ENCODE results near the gene PRSS57.
"Not testable (repeated sequence)": the region's sequence is repeated elsewhere in the genome, so short reads cannot be mapped to it uniquely, and the experiment has no call there.

Gene PRSS57

DNA sequence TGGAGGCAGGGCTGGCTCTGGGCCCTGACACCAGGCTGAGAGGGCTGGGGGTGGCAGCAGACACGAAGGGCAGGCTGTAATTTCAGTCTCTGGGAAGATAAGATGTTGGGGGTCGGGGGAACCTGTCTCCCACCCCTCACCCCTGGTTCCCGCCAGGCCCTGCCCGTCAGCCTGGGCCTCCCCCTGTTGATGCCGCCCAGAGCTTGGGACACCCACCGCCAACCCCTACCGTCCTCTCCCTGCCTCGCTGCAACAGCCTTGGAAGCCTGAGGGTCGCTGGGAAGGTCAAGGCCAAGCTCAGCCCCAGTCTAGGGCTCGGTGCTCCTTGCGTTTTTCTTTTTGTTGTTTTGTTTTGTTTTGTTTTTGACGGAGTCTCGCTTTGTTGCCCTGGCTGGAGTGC lies 28.0 kb upstream of the PRSS57 start:
- no peak for DNase-seq (ENCODE audit: low spot score)

DNA sequence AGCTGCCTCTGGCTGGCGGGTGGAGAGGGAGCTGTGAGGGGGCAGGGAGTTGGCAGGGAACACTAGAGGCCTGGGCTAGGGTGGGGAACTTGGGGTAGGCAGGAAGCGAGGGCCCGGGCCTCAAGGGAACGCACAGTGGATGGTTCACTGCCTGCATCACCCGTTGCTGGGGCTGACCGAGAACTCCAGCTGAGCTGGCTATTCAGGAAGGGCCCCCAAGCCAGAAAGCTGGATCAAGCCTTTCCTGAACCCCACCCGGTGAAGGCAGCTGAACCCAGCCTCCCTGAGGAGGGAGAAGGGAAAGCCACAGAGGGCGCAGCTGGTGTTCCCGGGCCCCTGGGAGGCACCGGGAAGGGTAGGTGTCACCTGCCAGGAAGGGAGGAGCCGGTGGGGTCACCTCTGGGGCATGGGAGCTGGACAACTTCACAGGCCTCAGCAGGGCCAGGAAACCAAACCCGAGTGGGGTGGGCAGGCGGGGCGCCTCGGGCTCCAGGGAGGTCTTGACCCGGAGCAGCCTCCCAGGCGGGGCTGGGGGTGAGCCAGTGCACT lies 27.4 kb upstream of the PRSS57 start:
- no peak for DNase-seq (ENCODE audit: low spot score)

DNA sequence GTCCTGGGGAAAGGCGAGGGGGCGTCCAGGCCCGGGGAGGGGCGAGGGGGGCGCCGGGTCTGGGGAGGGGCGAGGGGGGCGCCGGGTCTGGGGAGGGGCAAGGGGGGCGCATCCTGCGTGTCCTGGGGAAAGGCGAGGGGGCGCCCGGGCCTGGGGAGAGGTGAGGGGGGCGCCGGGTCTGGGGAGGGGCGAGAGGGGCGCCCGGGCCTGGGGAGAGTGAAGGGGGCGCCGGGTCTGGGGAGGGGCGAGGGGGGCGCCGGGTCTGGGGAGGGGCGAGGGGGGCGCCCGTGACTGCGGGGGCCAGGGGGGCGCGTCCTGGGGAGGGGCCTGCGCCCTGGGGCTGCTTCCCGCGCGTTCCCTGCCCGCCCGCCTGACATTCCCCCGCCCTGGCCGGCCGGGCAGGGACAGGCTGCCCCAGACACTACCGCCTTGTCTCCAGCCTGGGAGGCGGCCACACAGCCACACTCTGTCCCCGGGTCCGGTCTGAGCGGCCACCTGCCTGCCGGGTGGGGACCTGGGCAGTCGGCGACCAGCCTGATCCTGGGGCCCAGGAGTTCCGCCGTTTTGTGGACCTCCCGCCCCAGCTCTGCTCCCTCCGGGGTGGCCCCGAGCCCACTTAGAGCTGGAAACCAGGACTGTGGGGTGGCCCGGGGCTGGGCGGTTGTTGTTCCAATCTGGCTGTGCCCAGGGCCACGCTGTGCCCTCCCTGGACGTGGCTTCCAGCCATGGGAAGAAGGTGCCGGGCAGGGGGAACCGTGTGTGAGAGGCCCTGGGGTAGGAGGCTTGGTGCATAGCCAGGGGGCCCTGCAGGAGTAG lies 25.3 kb upstream of the PRSS57 start:
- DNase-seq (ENCODE audit: low spot score): peak; percentile 58

DNA sequence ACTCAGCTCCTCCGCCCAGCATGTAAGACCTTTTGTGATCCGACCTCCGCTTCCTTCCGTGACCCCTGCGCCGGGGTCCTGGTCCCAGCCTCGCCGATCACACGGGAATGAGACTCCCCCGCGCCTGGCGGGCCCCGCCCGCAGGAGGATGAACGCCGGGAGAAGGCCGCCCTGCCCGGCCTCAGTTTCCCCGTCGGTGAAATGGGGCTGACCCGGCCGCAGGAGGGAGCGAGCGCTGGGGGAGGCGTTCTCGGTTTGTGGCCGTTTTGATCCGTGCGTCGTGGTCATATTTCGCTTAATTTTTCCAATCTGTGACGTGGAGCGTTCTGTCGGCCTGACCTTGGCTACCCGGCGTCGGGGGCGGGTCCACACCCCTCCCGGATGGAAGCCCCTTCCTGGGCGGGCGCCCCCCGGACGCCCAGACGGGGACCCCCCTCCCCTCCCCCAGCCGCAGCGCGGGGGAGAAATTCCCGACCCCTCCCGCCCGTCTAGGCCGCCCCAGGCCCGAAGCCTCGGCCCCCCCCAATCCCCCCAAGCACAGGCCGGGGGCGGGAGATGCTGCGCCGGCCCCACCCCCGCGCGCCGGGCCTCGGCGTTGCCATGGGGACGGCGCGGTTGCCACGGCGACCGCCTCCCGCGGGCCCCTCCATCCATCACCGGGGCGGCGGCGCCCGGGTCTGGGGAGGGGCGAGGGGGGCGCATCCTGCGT lies 24.5 kb upstream of the PRSS57 start:
- DNase-seq (ENCODE audit: low spot score): peak; percentile 70

DNA sequence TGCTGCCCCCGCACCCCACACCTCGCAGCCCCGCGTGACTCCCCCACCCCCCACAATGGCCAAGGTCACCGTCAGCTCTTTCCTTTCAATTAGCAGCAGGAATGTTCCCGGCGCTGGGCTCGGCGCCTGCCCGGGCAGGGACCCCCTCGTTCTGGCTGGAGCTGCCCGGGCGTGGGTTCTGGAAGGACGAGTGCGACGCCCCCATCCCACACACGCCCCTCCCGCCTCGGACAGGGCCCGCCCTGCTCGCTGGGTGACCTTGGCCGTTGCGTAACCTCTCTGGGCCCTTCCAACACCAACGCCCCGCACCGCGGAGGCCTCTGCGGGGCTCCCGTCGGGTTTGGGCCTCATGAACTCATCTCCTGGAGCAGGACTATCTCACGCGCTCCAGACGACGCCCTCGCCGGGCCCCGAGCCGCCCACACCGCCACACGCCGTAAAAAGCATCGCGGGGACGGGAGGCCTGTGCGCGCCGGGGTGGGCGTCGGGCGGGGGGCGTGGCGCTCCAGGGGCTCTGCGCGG lies 23.8 kb upstream of the PRSS57 start:
- DNase-seq (ENCODE audit: low spot score): no peak

DNA sequence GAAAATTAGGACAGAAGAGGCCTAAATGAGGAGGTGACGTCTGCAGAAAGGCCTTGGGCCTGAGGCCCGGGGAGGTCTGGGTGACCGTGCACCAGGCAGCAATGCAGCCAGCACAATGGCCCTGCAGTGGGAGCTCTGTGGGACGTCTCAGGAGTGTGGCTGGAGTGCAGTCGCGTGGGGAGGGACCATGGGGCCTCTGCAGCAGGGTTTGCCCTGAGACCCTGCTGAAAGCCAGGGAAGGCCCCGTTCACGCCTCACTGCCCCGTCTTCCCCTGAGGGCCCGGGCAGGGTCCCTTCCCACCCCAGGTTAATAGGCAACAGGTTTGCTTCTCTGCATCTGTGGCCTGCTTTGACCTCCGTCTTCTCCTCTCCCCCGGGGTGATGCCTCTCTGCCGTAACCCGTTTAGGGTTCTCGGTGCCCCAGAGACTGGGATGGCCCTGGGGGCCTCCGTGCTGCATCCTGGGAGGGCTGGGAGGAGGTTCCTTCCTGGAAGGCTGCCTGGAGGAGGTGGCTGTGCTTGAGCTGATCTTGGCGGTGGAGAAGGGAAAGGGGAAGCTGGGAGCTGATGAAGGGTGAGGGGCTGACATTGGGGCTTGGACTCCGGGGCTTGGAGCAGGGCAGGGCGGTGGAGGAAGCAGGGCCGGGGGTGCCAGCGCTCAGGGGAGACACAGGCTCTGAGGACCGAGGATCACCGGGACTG lies 23.1 kb upstream of the PRSS57 start:
- peak; percentile 54 for DNase-seq (ENCODE audit: low spot score)

DNA sequence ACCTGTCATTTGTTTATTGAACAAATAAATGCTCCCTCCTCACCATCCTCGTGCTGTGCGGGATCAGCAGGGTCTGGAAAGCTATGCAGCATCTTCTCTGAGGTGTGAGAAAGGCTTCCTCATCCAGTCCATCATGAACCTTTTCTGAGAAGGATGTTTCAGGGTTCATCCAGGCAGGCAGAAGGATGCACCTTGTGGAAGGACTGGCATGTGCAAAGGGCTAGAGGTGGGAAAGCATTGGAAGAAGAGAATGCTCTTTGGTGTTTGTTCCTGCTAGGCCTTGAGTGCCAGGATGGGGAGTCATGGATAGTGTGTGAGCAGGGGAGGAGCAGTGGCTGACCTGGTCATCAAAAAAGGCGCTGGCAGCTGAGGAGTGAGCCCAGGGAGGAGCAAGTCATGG lies 20.1 kb upstream of the PRSS57 start:
- no peak for DNase-seq (ENCODE audit: low spot score)

DNA sequence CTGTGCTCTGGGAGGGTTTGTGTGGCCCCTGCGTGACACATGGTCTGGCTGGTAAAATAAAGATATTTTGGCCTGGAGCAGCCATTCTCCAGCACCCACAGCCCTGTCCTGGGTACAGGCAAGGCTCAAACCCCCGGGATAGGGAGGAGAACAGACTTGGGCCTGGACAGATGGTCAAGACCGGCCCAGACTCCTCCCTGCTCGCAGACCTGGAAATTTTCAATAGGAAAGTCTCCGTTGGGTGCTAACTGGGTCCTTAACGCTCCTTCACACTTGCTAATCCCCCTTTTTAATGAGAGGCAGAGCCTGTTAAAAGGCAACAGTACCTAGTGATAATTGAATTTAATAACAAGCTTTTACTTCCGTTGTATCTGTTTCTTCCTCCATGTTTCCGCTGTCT lies 16.0 kb upstream of the PRSS57 start:
- no peak for DNase-seq (ENCODE audit: low spot score)

DNA sequence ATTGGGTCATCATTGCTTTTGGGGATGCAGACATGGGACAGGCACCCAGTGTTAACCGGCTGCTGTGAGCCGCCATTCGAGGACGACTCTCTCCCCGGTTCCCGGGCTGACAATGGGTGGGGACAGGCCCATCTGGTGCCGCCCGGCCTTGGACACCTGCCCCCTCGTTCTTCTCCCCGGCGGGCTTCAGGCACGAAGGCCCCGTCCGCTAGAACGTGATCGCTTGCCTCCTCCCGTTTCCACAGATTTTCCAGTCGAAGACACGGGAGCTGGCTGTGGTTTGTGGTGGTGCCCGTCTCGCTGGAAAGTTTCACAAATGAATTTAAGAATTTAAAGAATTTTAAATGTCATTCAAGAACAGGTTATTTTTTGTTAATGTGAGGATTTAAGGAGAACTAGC lies 15.5 kb upstream of the PRSS57 start:
- no peak for DNase-seq (ENCODE audit: low spot score)

DNA sequence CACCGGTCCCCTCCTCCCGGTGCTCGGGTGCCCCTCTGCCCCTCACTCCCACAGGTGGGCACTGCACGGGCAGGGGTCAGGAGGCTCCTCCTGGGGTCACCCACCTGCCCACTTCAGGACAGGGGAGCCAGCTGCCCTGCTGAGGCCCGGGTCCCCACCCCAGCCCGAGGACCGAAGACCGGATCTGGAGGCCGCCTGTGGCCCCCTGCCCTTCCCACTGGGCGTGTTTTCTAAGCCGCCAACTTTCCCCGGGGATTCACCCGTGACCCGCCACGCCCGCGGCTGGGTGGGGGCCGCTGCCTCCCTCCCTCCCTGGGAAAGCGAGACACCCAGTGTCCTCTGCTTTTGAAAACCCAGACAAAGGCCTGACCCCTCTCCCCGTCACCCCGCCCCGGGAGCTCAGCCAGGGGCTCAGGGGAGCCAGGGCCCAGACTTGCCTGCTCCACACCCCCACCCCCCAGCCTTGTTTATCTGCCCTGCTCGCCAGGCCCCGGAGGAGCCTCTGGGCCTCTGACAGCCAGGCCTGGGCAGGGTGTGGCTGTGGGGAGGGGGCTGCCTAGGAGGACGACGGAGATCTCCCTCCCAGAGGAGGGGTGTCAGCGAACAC lies 14.8 kb upstream of the PRSS57 start:
- DNase-seq (ENCODE audit: low spot score): no peak

DNA sequence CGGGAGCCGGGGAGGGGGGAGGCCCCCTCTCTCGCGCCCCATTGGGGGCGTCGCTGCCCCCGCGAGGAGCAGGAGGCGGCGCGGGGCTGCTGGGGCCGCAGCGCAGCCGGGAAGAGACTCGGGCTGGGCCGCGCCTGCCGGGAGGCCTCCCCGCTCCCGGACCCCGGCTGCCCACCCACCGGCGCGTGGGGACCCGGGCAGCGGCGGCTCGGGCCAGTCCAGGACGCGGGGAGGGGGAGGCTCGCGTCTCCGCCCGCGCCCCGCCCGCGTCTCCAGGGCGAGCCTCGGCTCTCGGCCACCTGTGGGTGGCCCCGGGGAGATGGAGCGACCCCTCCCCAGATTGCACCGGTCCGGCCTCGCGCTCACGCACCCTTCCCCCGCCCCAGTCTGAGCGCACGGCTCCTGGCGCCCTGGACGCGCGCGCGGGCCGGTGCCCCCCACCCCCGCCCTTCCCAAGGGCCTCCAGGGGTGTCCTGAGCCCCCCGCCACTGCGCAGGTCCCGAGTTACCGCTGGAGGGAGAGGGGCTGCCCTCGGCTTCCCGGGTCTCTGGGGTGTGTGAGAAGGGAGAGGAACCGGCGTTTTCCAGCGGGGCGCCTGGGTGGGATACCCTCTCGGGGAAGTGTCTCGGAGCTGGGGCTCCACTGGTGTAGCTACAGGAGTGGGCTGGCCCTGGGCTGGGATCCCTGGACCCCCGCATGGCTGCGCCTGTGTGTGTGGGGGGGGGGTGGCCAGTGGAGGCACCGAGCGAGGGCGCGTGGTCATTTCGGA lies 14.1 kb upstream of the PRSS57 start:
- DNase-seq (ENCODE audit: low spot score): no peak

DNA sequence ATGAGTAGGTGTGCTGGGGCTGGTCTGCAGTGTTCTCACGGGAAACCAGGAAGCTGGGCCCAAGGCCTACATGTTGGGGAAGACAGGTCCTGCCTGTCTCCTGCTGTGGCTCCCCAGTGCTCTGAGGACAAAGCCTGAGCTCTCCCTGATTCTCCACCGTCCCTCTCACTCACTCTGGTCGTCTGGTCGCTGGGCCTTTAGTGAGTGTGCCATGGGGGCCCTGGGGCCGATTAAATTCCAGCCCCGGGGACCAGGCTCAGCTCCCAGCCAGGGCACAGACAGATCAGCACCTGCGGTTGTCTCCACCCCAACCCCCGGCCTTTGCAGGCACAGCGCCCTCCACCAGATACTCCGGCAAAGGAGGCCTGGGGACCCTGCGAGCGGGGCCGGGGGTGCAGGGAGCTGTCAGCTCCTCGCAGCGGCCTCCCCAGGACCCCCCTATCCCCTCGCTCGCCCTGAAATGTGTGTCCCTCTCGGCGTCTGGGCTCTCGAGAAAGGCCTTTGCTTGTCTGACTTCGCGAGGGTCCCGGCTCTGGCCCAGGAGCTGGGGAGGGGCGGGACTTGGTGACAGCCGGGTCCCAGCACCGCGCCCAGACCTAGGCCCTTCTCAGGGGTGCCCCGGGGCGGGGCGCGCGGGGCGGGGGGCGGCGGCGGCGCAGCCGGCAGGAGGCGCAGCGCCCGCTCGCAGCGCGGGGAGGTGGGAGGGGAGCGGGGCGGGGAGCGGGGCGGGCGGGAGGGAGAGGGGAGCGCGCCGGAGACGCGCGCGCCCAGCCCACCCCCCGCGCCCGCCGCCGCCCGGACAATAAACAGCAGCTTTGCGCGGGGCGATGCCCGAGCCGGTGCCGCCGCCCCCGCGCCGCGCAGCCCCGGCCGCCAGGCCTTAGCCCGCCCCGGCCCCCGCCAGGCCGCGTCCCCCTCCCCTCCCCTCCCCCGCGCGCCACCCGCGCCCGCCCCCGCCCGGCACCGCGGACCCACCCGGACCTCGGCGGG lies 13.2 kb upstream of the PRSS57 start, which contains the start of gene PALM:
Gene PALM (plus strand): TSS at position 782 of the 990 bp plus-strand sequence. CDS start 212 bp downstream, outside the sequence.
- DNase-seq (ENCODE audit: low spot score): peak; percentile 60

DNA sequence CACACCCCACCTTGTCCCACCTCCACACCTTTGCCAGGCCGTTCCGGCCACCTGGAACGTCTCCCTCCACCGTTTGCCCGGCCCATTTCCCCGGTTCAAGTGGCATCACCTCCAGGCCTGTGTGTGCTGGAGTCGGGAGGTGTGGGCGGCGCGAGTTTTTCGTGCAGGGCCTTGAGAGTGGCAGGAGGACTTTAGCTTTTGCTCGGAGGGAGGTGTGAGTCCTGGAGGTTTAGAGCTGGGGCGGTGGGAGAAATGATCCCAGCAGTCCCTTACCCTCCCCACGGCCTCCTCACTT lies 9.1 kb upstream of the PRSS57 start:
- DNase-seq (ENCODE audit: low spot score): no peak

DNA sequence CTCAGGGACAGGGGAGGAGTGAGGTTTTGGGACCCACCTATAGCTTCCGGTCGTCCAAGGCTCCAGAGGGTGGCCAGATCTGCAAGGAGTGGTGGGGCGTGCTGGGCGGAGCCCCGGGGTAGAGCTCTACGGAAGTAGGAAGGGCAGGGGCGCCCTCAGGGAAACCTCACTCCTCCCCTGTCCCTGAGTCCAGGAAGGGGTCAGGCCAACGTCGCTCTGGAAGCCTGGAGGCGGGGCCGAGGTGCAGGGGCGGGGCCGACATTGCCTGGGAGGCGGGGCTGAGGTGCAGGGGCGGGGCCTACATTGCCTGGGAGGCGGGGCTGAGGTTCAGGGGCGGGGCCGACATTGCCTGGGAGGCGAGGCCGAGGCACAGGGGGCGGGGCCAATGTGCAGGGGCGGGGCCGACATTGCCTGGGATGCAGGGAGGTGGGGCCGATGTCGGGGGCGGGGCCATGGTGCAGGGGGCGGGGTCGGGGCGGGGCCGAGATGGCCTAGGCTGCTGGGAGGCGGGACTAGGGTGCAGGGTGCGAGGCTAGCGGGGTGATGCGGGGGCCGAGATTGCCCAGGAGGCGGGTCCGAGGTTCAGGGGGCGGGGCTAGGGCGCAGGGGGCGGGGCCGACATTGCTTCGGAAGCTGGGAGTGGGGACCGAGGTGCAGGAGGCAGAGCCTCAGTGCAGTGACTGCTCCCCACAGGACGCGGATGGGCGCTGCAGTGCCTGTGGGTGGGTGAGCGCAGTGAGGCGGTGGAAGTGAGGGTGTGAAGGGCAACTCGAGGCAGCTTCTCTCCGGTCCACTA lies 8.6 kb upstream of the PRSS57 start:
- peak; percentile 62 for DNase-seq (ENCODE audit: low spot score)

DNA sequence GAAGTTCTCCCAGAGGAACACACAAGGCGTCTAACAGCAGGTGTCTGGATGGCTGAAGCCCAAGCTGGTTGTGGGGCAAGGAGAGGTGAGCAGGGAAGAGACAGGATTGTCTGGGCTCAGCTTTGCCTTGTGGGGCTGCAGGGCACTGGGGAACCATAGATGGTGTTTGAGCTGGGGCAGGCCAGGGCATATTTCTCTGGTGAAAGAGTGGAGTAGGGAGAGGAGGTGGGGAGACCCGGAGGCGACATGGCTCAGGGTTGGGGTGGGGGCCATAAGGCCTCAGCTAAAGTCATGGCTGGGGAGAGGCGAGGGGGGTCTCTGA lies 8.0 kb upstream of the PRSS57 start:
- DNase-seq (ENCODE audit: low spot score): no peak

DNA sequence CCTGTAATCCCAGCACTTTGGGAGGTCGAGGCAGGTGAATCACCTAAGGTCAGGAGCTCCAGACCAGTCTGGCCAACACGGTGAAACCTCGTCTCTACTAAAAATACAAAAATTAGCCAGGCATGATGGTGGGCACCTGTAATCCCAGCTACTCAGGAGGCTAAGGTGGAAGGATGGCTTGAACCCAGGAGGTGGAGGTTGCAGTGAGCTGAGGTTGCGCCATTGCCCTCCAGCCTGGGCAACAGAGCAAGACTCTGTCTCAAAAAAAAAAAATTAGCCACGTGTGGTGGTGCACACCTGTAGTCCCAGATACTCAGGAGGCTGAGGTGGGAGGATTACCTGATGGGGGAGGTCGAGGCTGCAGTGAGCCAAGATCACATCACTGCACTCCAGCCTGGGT lies 7.6 kb upstream of the PRSS57 start:
- DNase-seq (ENCODE audit: low spot score): not testable (repeated sequence)

DNA sequence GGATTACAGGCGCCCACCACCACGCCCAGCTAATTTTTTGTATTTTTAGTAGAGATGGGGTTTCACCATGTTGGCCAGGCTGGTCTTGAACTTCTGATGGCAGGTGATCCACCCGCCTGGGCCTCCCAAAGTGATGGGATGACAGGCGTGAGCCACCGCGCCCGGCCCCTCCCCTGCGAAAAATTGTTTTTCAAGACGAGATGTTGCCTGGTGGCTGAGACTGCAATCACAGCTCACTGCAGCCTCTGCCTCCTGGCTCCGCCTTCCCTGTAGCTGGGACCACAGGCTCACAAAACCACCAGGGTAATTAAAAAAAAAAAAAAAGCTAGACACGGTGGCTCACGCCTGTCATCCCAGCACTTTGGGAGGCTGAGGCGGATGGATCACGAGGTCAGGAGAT lies 4.6 kb upstream of the PRSS57 start:
- DNase-seq (ENCODE audit: low spot score): peak; percentile 75

DNA sequence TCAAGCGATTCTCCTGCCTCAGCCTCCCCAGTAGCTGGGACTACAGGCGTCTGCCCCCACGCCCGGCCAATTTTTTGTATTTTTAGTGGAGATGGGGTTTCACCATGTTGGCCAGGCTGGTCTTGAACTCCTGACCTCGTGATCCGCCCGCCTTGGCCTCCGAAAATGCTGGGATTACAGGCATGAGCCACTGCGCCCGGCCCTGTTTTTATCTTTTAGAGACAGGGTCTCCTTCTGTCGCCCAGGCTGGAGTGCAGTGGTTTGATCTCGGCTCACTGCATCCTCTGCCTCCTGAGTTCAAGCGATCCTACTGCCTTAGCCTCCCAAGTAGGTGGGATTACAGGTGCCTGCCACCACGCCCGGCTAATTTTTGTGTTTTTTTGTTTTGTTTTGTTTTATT lies 3.3 kb upstream of the PRSS57 start:
- not testable (repeated sequence) for DNase-seq (ENCODE audit: low spot score)
